Prostate gland (tissue), 2 donors: ENCODE data around the gene TCAP.

Experiments used
- POLR2AphosphoS5 ChIP-seq: sonication (generic); formaldehyde crosslinking; IDR thresholded peaks from one replicate; pipeline ENCODE4 v1.6.1; 2017; ENCODE audit warnings: antibody characterized with exemption
- TF ChIP-seq, protein P1 (sequence below), 4 experiments: fragments of 200-600 bp in 2 of 4; fragments of 450-650 bp in 2 of 4; sonication (generic) in 2 of 4; IDR thresholded peaks; 1 replicate in 3 of 4; 2 replicates in 1 of 4; pipeline ENCODE4 v1.5.1; 2016 to 2019; ENCODE audit warnings: antibody characterized with exemption in 4 of 4, mild to moderate bottlenecking in 2 of 4, moderate library complexity in 2 of 4

DNA sequence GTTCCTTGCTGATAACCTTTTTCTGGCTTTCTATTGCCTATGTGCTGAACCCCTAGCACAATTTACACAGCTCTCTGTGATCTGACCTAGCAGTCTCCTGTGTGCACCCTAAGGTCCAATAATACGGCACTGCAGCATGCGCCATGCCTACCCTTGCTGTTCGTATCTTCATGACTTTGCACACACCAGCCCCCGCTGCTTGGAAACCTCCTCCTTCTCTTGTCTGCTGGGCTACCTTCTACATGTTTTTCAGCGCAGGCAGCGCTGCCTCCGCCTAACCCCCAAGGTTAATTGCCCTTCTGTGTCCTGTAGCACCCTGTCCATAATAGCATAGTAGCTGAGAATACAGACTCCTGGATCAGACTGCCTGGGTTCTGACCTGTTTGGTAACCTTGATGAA lies 26.8 kb upstream of the TCAP start:
- TF ChIP-seq, protein P1, sequence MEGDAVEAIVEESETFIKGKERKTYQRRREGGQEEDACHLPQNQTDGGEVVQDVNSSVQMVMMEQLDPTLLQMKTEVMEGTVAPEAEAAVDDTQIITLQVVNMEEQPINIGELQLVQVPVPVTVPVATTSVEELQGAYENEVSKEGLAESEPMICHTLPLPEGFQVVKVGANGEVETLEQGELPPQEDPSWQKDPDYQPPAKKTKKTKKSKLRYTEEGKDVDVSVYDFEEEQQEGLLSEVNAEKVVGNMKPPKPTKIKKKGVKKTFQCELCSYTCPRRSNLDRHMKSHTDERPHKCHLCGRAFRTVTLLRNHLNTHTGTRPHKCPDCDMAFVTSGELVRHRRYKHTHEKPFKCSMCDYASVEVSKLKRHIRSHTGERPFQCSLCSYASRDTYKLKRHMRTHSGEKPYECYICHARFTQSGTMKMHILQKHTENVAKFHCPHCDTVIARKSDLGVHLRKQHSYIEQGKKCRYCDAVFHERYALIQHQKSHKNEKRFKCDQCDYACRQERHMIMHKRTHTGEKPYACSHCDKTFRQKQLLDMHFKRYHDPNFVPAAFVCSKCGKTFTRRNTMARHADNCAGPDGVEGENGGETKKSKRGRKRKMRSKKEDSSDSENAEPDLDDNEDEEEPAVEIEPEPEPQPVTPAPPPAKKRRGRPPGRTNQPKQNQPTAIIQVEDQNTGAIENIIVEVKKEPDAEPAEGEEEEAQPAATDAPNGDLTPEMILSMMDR (IDR thresholded peaks at IDR 0.05): no peak
- no peak for TF ChIP-seq POLR2AphosphoS5
